H1 (cell line): ENCODE measurements around the gene SLC5A9. TPM values are rescaled to one million over a fixed set of nuclear protein-coding genes. Genes with fewer than 3 reads are reported as not detected.
"Not testable (repeated sequence)": the region's sequence is repeated elsewhere in the genome, so short reads cannot be mapped to it uniquely, and the experiment has no call there.

ENCODE experiments used
- CTCF ChIA-PET: fragments of 300-600 bp; sonication (Branson Sonifier 250); formaldehyde crosslinking; loops from one replicate; lab custom pipeline; 2021; ENCODE audit not compliant: partially characterized antibody; lab: Charles Lee
- POLR2A ChIA-PET: fragments of 300-600 bp; sonication (Branson Sonifier 250); formaldehyde crosslinking; loops from one replicate; lab custom pipeline; 2021; ENCODE audit warnings: inconsistent platforms; ENCODE audit not compliant: partially characterized antibody; lab: Charles Lee
- DNase-seq, 2 experiments: peaks; one replicate each; pipeline versions ENCODE4 v3.0.0 to v3.0.0-alpha.2; 2010 to 2022; ENCODE audit warnings: low spot score in 2 of 2, low read depth in 1 of 2, mixed read lengths in 1 of 2
- FAIRE-seq: peaks from 2 replicates; lab custom pipeline; 2011; peaks lifted over from hg19 to GRCh38; lab: Jason Lieb, UNC
- H2AFZ ChIP-seq: 2 replicates; pipeline ENCODE4 v1.8.1; 2012; ENCODE audit warnings: low read length, inconsistent platforms
- H2AK5ac ChIP-seq: 2 replicates; pipeline ENCODE4 v1.6.1; 2013; ENCODE audit warnings: low read depth, low read length
- H2BK120ac ChIP-seq: replicated peaks from 2 replicates; pipeline ENCODE3; 2013; ENCODE audit warnings: low read depth, low read length, inconsistent platforms
- H2BK12ac ChIP-seq: 2 replicates; pipeline ENCODE4 v1.6.1; 2013; ENCODE audit warnings: low read depth, low read length
- H2BK15ac ChIP-seq: 2 replicates; pipeline ENCODE4 v1.6.1; 2013; ENCODE audit warnings: low read length
- H2BK20ac ChIP-seq: 2 replicates; pipeline ENCODE4 v1.6.1; 2013; ENCODE audit warnings: low read length
- H2BK5ac ChIP-seq: 2 replicates; pipeline ENCODE4 v1.6.1; 2013; ENCODE audit warnings: low read depth, low read length
- H3K14ac ChIP-seq: 2 replicates; pipeline ENCODE4 v1.6.1; 2013; ENCODE audit warnings: inconsistent platforms; ENCODE audit not compliant: insufficient read length
- H3K18ac ChIP-seq: 2 replicates; pipeline ENCODE4 v1.6.1; 2013; ENCODE audit warnings: low read length; ENCODE audit errors: extremely low read depth
- H3K23ac ChIP-seq: 2 replicates; pipeline ENCODE4 v1.6.1; 2013; ENCODE audit warnings: inconsistent platforms; ENCODE audit not compliant: insufficient read length
- H3K23me2 ChIP-seq: 2 replicates; pipeline ENCODE4 v1.6.1; 2013; ENCODE audit warnings: low read depth, low read length
- H3K27ac ChIP-seq: 2 replicates; pipeline ENCODE4 v1.6.1; 2011; ENCODE audit warnings: low read depth, low read length, inconsistent platforms
- H3K27me3 ChIP-seq, 4 experiments: replicated peaks in 1 of 4; 1 replicate in 1 of 4; 2 replicates in 3 of 4; pipeline versions ENCODE4 v1.6.1 to v1.8.1; 2011 to 2013; ENCODE audit warnings: low read length in 3 of 4, mild to moderate bottlenecking in 3 of 4, inconsistent platforms in 2 of 4, mixed read lengths in 2 of 4, moderate library complexity in 1 of 4; ENCODE audit not compliant: control insufficient read depth in 3 of 4, insufficient read depth in 3 of 4; ENCODE audit errors: extremely low read depth in 1 of 4
- H3K36me3 ChIP-seq, 4 experiments: 2 replicates each; pipeline versions ENCODE4 v1.6.1 to v1.8.1; 2011 to 2013; ENCODE audit warnings: mild to moderate bottlenecking in 4 of 4, low read length in 3 of 4, moderate library complexity in 2 of 4, control low read depth in 1 of 4, inconsistent platforms in 1 of 4; ENCODE audit not compliant: insufficient read depth in 4 of 4, control insufficient read depth in 2 of 4
- H3K4ac ChIP-seq: replicated peaks from 2 replicates; pipeline ENCODE3; 2013; ENCODE audit warnings: low read length, low read depth, mixed read lengths, inconsistent platforms; ENCODE audit not compliant: insufficient read length
- H3K4me1 ChIP-seq, 4 experiments: replicated peaks in 1 of 4; 1 replicate in 1 of 4; 2 replicates in 3 of 4; pipeline versions ENCODE4 v1.6.1 to v1.8.1; 2011 to 2013; ENCODE audit warnings: low read length in 3 of 4, inconsistent platforms in 2 of 4, mixed read lengths in 1 of 4; ENCODE audit not compliant: insufficient read depth in 4 of 4, control insufficient read depth in 3 of 4
- H3K4me2 ChIP-seq, 2 experiments: 2 replicates each; pipeline versions ENCODE4 v1.6.1 to v1.8.1; 2011 to 2013; ENCODE audit warnings: low read depth in 2 of 2, low read length in 2 of 2, control low read depth in 1 of 2, inconsistent platforms in 1 of 2, mild to moderate bottlenecking in 1 of 2; ENCODE audit not compliant: insufficient read depth in 1 of 2
- H3K4me3 ChIP-seq, 4 experiments: fragments of 200-600, 300-600 bp in 1 of 4; sonication (generic), shearing (Covaris generic), sonication (Bioruptor Twin) in 1 of 4; 2 replicates each; pipeline versions ENCODE4 v1.5.1 to v1.8.1; 2011 to 2016; ENCODE audit warnings: low read length in 4 of 4, low read depth in 3 of 4, control low read depth in 2 of 4, inconsistent platforms in 2 of 4, mild to moderate bottlenecking in 2 of 4, mixed read lengths in 1 of 4, moderate library complexity in 1 of 4; ENCODE audit not compliant: insufficient read depth in 2 of 4; ENCODE audit errors: extremely low read depth in 1 of 4
- H3K56ac ChIP-seq: replicated peaks from 2 replicates; pipeline ENCODE3; 2013; ENCODE audit warnings: low read depth, mild to moderate bottlenecking, mixed read lengths, low read length, inconsistent platforms; ENCODE audit not compliant: insufficient read length
- H3K79me1 ChIP-seq: 2 replicates; pipeline ENCODE4 v1.6.1; 2013; ENCODE audit warnings: low read depth, low read length, control low read depth
- H3K79me2 ChIP-seq, 2 experiments: 2 replicates each; pipeline versions ENCODE4 v1.6.1 to v1.8.1; 2012 to 2013; ENCODE audit warnings: low read length in 2 of 2, mild to moderate bottlenecking in 2 of 2, inconsistent platforms in 1 of 2; ENCODE audit not compliant: insufficient read depth in 2 of 2, control insufficient read depth in 1 of 2
- H3K9ac ChIP-seq, 4 experiments: replicated peaks in 1 of 4; 1 replicate in 1 of 4; 2 replicates in 3 of 4; pipeline versions ENCODE4 v1.6.1 to v1.8.1; 2011 to 2013; ENCODE audit warnings: low read depth in 3 of 4, low read length in 3 of 4, control low read depth in 2 of 4, mild to moderate bottlenecking in 2 of 4, moderate library complexity in 2 of 4, inconsistent platforms in 1 of 4; ENCODE audit errors: extremely low read depth in 1 of 4
- H3K9me3 ChIP-seq, 2 experiments: 2 replicates each; pipeline versions ENCODE4 v1.6.1 to v1.8.1; 2012 to 2013; ENCODE audit warnings: mild to moderate bottlenecking in 2 of 2, moderate library complexity in 2 of 2, control low read depth in 1 of 2, inconsistent platforms in 1 of 2, low read depth in 1 of 2, low read length in 1 of 2, mixed read lengths in 1 of 2; ENCODE audit not compliant: insufficient read depth in 2 of 2
- H4K20me1 ChIP-seq, 2 experiments: replicated peaks in 1 of 2; 2 replicates each; pipeline versions ENCODE3 to v1.8.1; 2011 to 2013; ENCODE audit warnings: inconsistent platforms in 2 of 2, low read length in 2 of 2, mild to moderate bottlenecking in 1 of 2; ENCODE audit not compliant: insufficient read depth in 2 of 2, control insufficient read depth in 1 of 2
- H4K5ac ChIP-seq: 2 replicates; pipeline ENCODE4 v1.6.1; 2013; ENCODE audit warnings: low read length, low read depth, mixed read lengths, inconsistent platforms; ENCODE audit not compliant: insufficient read length
- H4K8ac ChIP-seq: 2 replicates; pipeline ENCODE4 v1.8.0; 2013; ENCODE audit warnings: mild to moderate bottlenecking, moderate library complexity, low read length, inconsistent platforms; ENCODE audit not compliant: insufficient read depth; ENCODE audit errors: extremely low read depth
- H4K91ac ChIP-seq: replicated peaks from 2 replicates; pipeline ENCODE3; 2013; ENCODE audit warnings: low read length, mixed read lengths, inconsistent platforms; ENCODE audit not compliant: insufficient read length
- whole genome bisulfite sequencing, 2 experiments: shearing (Covaris generic) in 1 of 2; methylation state at CpG; one replicate each; pipeline versions ENCODE4 v1.1.6 to v1.1.7; 2013 to 2015; ENCODE audit warnings: low lambda C conversion rate in 2 of 2, mixed read lengths in 2 of 2, inconsistent platforms in 1 of 2, low coverage in 1 of 2, missing lambda C conversion rate in 1 of 2; ENCODE audit not compliant: insufficient replicate concordance in 2 of 2, insufficient coverage in 1 of 2, insufficient read length in 1 of 2; ENCODE audit errors: extremely low coverage in 1 of 2, missing lambda C conversion rate in 1 of 2; 5-methylcytosine and 5-hydroxymethylcytosine counted together
- polyA plus RNA-seq, 7 experiments: library from polyadenylated mRNA; depleted of rRNA in 3 of 7; stranded (reverse) in 5 of 7; unstranded in 2 of 7; fragments of >200 nt in 5 of 7; fragments of 200-250 nt in 2 of 7; gene quantifications; 1 replicate in 5 of 7; 2 replicates in 1 of 7; 4 replicates in 1 of 7; pipeline versions ENCODE4 v1.2.1 to v1.2.3, GENCODE V29; 2011 to 2013; ENCODE audit warnings: missing spikeins in 2 of 7, mixed read lengths in 2 of 7
- total RNA-seq: library from RNA; stranded (reverse); fragmentation: NEBNext Ultra II Directional; extraction: Animal tissue kit (Norgen Biotek cat#: 25700); gene quantifications from 2 replicates; pipeline ENCODE4 v1.2.1, GENCODE V29; 2021

SLC5A9 gene
- total and polyA plus RNA-seq, 2 of the 8 experiments (the other 6 are each of a cell fraction or from before 2014, with no cell fraction given), result 0.03 TPM; not detected in 1

GRCh38 chr1:48213462-48213861, 9.1 kb upstream of the SLC5A9 start:
- H3K9me3 ChIP-seq, H2AK5ac ChIP-seq, POLR2A ChIA-PET, FAIRE-seq, H4K8ac ChIP-seq, H3K4ac ChIP-seq, H3K79me1 ChIP-seq, H2BK15ac ChIP-seq, CTCF ChIA-PET, H2BK12ac ChIP-seq, H2BK120ac ChIP-seq, H4K20me1 ChIP-seq, H3K56ac ChIP-seq, H3K4me2 ChIP-seq, H3K4me3 ChIP-seq, H3K36me3 ChIP-seq, H3K23me2 ChIP-seq, H2BK5ac ChIP-seq, DNase-seq, H3K27me3 ChIP-seq, H3K23ac ChIP-seq, H3K27ac ChIP-seq, H3K79me2 ChIP-seq, H2BK20ac ChIP-seq, H2AFZ ChIP-seq, H4K5ac ChIP-seq, H3K18ac ChIP-seq, H4K91ac ChIP-seq, H3K9ac ChIP-seq, H3K14ac ChIP-seq: not testable (repeated sequence)
- 89% methylated on average over 8 of the region's 8 CpGs; no CpG with 5 or more reads in 1 of the 2 experiments for WGBS, 2 experiments
- H3K4me1 ChIP-seq, result peaks cover 1 to 14% (median 6%) of the 10 kb centered on the region in 4 experiments; a peak in 5 of 7 replicates

GRCh38 chr1:48214366-48214765, 8.2 kb upstream of the SLC5A9 start:
- CTCF ChIA-PET, result interaction anchor here (1.6 to 5.9 kb wide), 4 partner anchors 8 to 23 kb away, joined by 5 to 41 read pairs (median 16); no protein-coding TSS in a partner anchor
- H3K4ac ChIP-seq, H3K9me3 ChIP-seq, H3K9ac ChIP-seq, H3K4me1 ChIP-seq, H3K4me3 ChIP-seq, H3K27ac ChIP-seq, POLR2A ChIA-PET, H3K18ac ChIP-seq, H3K23me2 ChIP-seq, H3K56ac ChIP-seq, H4K5ac ChIP-seq, H3K14ac ChIP-seq, H3K4me2 ChIP-seq, H2BK20ac ChIP-seq, H3K79me1 ChIP-seq, H3K36me3 ChIP-seq, H3K23ac ChIP-seq, H4K91ac ChIP-seq, FAIRE-seq, H4K20me1 ChIP-seq, H2BK120ac ChIP-seq, H3K79me2 ChIP-seq, DNase-seq, H4K8ac ChIP-seq, H2BK15ac ChIP-seq, H2AFZ ChIP-seq, H3K27me3 ChIP-seq, H2AK5ac ChIP-seq: not testable (repeated sequence)
- H2BK5ac ChIP-seq, result 0 out of 2 replicates have a peak overlapping the region, but pooled peaks have one; percentile 97
- WGBS, 2 experiments, result 76% methylated on average over 5 of the region's 6 CpGs; no CpG with 5 or more reads in 1 of the 2 experiments
- H2BK12ac ChIP-seq, result 0 out of 2 replicates have a peak overlapping the region, but pooled peaks have one; percentile 87
